HepG2 (cell line): Measurements from ENCODE around the gene JAKMIP2. TPM values are rescaled to one million over a fixed set of nuclear protein-coding genes. Genes with fewer than 3 reads are reported as not detected.

ENCODE experiments used
- ATAC-seq: fragments of 200-7000 bp; cut with Tn5 transposase; 3 replicates; pipeline ENCODE4 v1.9.1; 2020; ENCODE audit warnings: mild to moderate bottlenecking, moderate library complexity
- BruUV-seq: library from RNA; stranded (reverse); fragments of 400-500 nt; replicated peaks from 2 replicates; lab custom pipeline; 2021; lab: Mats Ljungman, UMichigan
- CTCF ChIA-PET: fragments of 300-600 bp; formaldehyde crosslinking; extraction: SDS; loops from one replicate; lab custom pipeline; 2021; ENCODE audit warnings: low total read pairs, inconsistent platforms, low intra/inter-chr PET ratio; lab: Yijun Ruan, JAX
- POLR2A ChIA-PET: fragments of 350-600 bp; sonication (Branson Sonifier 250); formaldehyde crosslinking; loops from one replicate; lab custom pipeline; 2020; ENCODE audit warnings: antibody characterized with exemption, inconsistent platforms; lab: Yijun Ruan, JAX
- DNase-seq: peaks from one replicate; pipeline ENCODE4 v3.0.0-alpha.2; 2015; ENCODE audit warnings: low spot score
- FAIRE-seq: peaks from 3 replicates; lab custom pipeline; 2011; peaks lifted over from hg19 to GRCh38; lab: Jason Lieb, UNC
- H2AFZ ChIP-seq: one replicate; pipeline ENCODE4 v1.6.1; 2011; ENCODE audit warnings: low read length, inconsistent platforms
- H3K27ac ChIP-seq: fragments of 300-600 bp; 3 replicates; pipeline ENCODE4 v1.8.0; 2011; ENCODE audit warnings: mixed run types, mild to moderate bottlenecking, mixed read lengths, low read length, inconsistent platforms; ENCODE audit not compliant: insufficient read depth; ENCODE audit errors: extremely low read length
- H3K27me3 ChIP-seq, 2 experiments: fragments of 200-600 bp in 1 of 2; 2 replicates in 1 of 2; 3 replicates in 1 of 2; pipeline versions ENCODE4 v1.6.0 to v1.8.0; 2011; ENCODE audit warnings: low read length in 2 of 2, mild to moderate bottlenecking in 2 of 2, moderate library complexity in 2 of 2, inconsistent platforms in 1 of 2; ENCODE audit not compliant: insufficient read depth in 2 of 2, control insufficient read depth in 1 of 2
- H3K36me3 ChIP-seq, 2 experiments: fragments of 200-600 bp in 1 of 2; replicated peaks in 1 of 2; 2 replicates in 1 of 2; 3 replicates in 1 of 2; pipeline versions ENCODE4 v1.5.1 to v1.8.0; 2011; ENCODE audit warnings: low read length in 2 of 2, inconsistent platforms in 1 of 2; ENCODE audit not compliant: insufficient read depth in 2 of 2, control insufficient read depth in 1 of 2
- H3K4me1 ChIP-seq: 2 replicates; pipeline ENCODE4 v1.5.1; 2012; ENCODE audit warnings: low read length, inconsistent platforms; ENCODE audit not compliant: insufficient read depth
- H3K4me2 ChIP-seq: 2 replicates; pipeline ENCODE4 v1.6.0; 2011; ENCODE audit warnings: low read depth, low read length, inconsistent platforms
- H3K4me3 ChIP-seq, 3 experiments: fragments of 200-600 bp in 1 of 3; sonication (generic), shearing (Covaris generic) in 1 of 3; replicated peaks in 1 of 3; 2 replicates each; pipeline ENCODE4 v1.5.1; 2011 to 2016; ENCODE audit warnings: low read length in 3 of 3, inconsistent platforms in 2 of 3, low read depth in 2 of 3, mild to moderate bottlenecking in 2 of 3, control low read depth in 1 of 3, mixed read lengths in 1 of 3; ENCODE audit not compliant: insufficient read depth in 1 of 3
- H3K79me2 ChIP-seq: one replicate; pipeline ENCODE4 v1.6.1; 2011; ENCODE audit warnings: low read length, inconsistent platforms; ENCODE audit not compliant: insufficient read depth
- H3K9ac ChIP-seq: 2 replicates; pipeline ENCODE4 v1.6.0; 2011; ENCODE audit warnings: mild to moderate bottlenecking, low read depth, low read length, inconsistent platforms; ENCODE audit not compliant: insufficient read depth
- H3K9me3 ChIP-seq: 2 replicates; pipeline ENCODE4 v1.5.1; 2012; ENCODE audit warnings: mild to moderate bottlenecking, low read length
- H4K20me1 ChIP-seq: 2 replicates; pipeline ENCODE4 v1.6.0; 2011; ENCODE audit warnings: inconsistent platforms, mild to moderate bottlenecking, low read length, moderate library complexity; ENCODE audit not compliant: insufficient read depth
- CENPT ChIP-seq: sonication (generic); formaldehyde crosslinking; IDR thresholded peaks from 2 replicates; pipeline ENCODE4 v1.8.0; 2022; ENCODE audit warnings: low read depth, mild to moderate bottlenecking, moderate library complexity, missing genetic modification reagents
- KDM5A ChIP-seq: fragments of 200-600 bp; sonication (generic); IDR thresholded peaks from 2 replicates; pipeline ENCODE4 v1.7.0; 2018; ENCODE audit warnings: antibody characterized with exemption, mild to moderate bottlenecking, low read length, borderline replicate concordance
- NONO ChIP-seq, 2 experiments: fragments of 450-650 bp in 1 of 2; sonication (generic) in 1 of 2; formaldehyde crosslinking in 1 of 2; IDR thresholded peaks in 1 of 2; conservative IDR thresholded peaks in 1 of 2; 2 replicates each; pipeline versions ENCODE4 v1.6.1 to v1.8.0; 2017 to 2022; ENCODE audit warnings: mild to moderate bottlenecking in 1 of 2, missing genetic modification reagents in 1 of 2, moderate library complexity in 1 of 2
- SATB2 ChIP-seq: sonication (generic); formaldehyde crosslinking; IDR thresholded peaks from 2 replicates; pipeline ENCODE4 v1.5.0; 2020; ENCODE audit warnings: missing genetic modification reagents
- SOX13 ChIP-seq, 3 experiments: fragments of 450-650 bp in 1 of 3; sonication (generic) in 1 of 3; formaldehyde crosslinking in 1 of 3; IDR thresholded peaks in 2 of 3; conservative IDR thresholded peaks in 1 of 3; 2 replicates each; pipeline versions ENCODE4 v1.5.0 to v1.6.1; 2016 to 2020; ENCODE audit warnings: antibody characterized with exemption in 1 of 3, mild to moderate bottlenecking in 1 of 3, missing compliant biosample characterization in 1 of 3, missing genetic modification reagents in 1 of 3, moderate library complexity in 1 of 3
- ZNF224 ChIP-seq: sonication (generic); formaldehyde crosslinking; IDR thresholded peaks from 2 replicates; pipeline ENCODE4 v1.5.0; 2020; ENCODE audit warnings: mild to moderate bottlenecking, missing genetic modification reagents
- ZNF225 ChIP-seq: sonication (generic); formaldehyde crosslinking; IDR thresholded peaks from 2 replicates; pipeline ENCODE4 v1.4.0; 2020; ENCODE audit warnings: mild to moderate bottlenecking, missing genetic modification reagents
- ZNF264 ChIP-seq: sonication (generic); formaldehyde crosslinking; IDR thresholded peaks from 2 replicates; pipeline ENCODE4 v1.4.0; 2020; ENCODE audit warnings: missing genetic modification reagents
- ZNF772 ChIP-seq: sonication (generic); formaldehyde crosslinking; IDR thresholded peaks from 2 replicates; pipeline ENCODE4 v1.5.0; 2020; ENCODE audit warnings: mild to moderate bottlenecking, missing genetic modification reagents
- WGBS: methylation state at CpG from one replicate; pipeline ENCODE4 v1.1.6; 2017; ENCODE audit warnings: low lambda C conversion rate; 5-methylcytosine and 5-hydroxymethylcytosine counted together
- in situ Hi-C: cut with HindIII; loops from 2 replicates; pipeline ENCODE4 v1.10.0; 2017; ENCODE audit warnings: low pct_unique_long_range_greater_than_20kb; ENCODE audit not compliant: extremely low pct_ligation_motif_present
- intact Hi-C: fragments of 100-400 bp; cut with micrococcal nuclease; formaldehyde crosslinking; loops from one replicate; pipeline ENCODE4 v1.10.0; 2022; ENCODE audit not compliant: unreplicated experiment
- polyA plus RNA-seq, 8 experiments: library from polyadenylated mRNA; depleted of rRNA in 3 of 8; stranded (reverse) in 7 of 8; unstranded in 1 of 8; fragments of >200 nt; fragmentation: Illumina TruSeq in 4 of 8; extraction: Trizol in 4 of 8; gene quantifications; 2 replicates each; pipeline versions ENCODE4 v1.2.1 to v1.2.3, GENCODE V29; 2011 to 2016; ENCODE audit warnings: low read depth in 4 of 8, missing spikeins in 1 of 8, mixed read lengths in 1 of 8; ENCODE audit not compliant: insufficient read depth in 1 of 8
- total RNA-seq, 5 experiments: library from RNA; depleted of rRNA; stranded (reverse); fragments of >200 nt; fragmentation: Illumina TruSeq; extraction: Trizol; gene quantifications; 2 replicates each; pipeline ENCODE4 v1.2.3, GENCODE V29; 2016; ENCODE audit warnings: low read depth in 1 of 5

Gene JAKMIP2
- total and polyA plus RNA-seq, 2 of the 13 experiments (the other 11 are each of a cell fraction or from before 2014, with no cell fraction given) = 0.04 to 2.1 TPM

DNA sequence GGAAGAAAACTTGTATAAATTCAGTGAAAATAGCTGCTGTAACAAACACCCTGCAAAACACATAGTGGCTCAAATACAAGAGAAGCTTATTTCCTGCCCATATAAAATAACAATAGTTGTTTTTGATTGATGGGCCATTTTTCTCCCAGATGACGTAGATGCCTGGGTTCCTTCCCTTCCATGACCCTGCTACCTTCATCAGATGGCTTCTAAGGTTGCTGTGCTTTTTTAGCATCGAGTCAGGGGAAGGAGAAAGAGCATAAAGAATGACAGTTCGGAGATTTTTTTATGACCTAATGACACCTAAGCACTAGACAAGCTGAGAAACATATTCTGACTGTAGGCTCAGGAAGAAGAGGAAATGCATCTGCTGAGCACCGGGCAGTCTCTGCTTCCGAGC, 238.0 kb downstream of the JAKMIP2 start:
- Histone ChIP-seq H3K36me3 (no peaks in the 10 kb centered on the region), H3K27ac (no peak overlapping the region), H3K79me2 (no peaks in the 10 kb centered on the region), H4K20me1 (no peaks in the 10 kb centered on the region), H3K4me2 (no peak overlapping the region), H3K4me1 (no peaks in the 10 kb centered on the region), H2AFZ (no peak overlapping the region), H3K9me3 (no peaks in the 10 kb centered on the region), H3K9ac (no peak overlapping the region), H3K4me3 (no peak overlapping the region), H3K27me3 (no peaks in the 10 kb centered on the region)
- no peak for ATAC-seq
- intact Hi-C loops (no loop called here), in situ Hi-C loops (no loop called here)
- no peak for DNase-seq
- 14% methylated on average over 5 of the region's 5 CpGs for WGBS
- ChIA-PET POLR2A (no interaction called here), CTCF (no interaction called here)
- no TSS peak for BruUV-seq
- no peak for FAIRE-seq
- TF ChIP-seq ZNF772 (CRISPR knock-in tag) = no peak
- no peak for TF ChIP-seq SOX13 (IDR thresholded peaks at IDR 0.05)
- no peak for TF ChIP-seq SOX13 (CRISPR knock-in tag; conservative IDR thresholded peaks at IDR 0.05 in 1 of 2, IDR thresholded peaks at IDR 0.05 in 1 of 2)
- no peak for TF ChIP-seq ZNF264 (CRISPR knock-in tag)
- no peak for TF ChIP-seq NONO (IDR thresholded peaks at IDR 0.05)
- TF ChIP-seq NONO (CRISPR knock-in tag; conservative IDR thresholded peaks at IDR 0.05) = no peak
- TF ChIP-seq CENPT (CRISPR knock-in tag) = no peak
- TF ChIP-seq KDM5A = no peak
- no peak for TF ChIP-seq SATB2 (CRISPR knock-in tag)

DNA sequence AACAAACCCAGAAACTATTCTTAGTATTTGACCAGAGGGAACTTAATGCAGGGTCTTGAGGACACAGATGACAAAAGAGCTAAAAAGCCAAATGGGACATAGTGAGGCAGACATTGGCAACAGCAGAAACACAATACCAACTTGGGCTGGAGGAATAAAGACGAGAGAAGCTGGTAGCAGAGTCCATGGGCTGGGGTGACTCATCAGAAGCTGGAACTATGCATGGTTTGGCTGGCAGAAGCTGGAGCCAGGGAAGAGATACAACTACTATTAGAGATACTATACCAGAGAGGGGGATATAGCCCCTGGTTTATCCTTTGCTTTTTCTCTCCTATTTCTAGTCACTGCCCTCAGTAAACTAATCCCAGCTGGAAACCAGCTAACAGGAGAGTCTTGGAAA, 243.5 kb downstream of the JAKMIP2 start:
- TF ChIP-seq ZNF224 (CRISPR knock-in tag) (no peak), ZNF225 (CRISPR knock-in tag) (no peak)
- TF ChIP-seq, all 625 proteins: peak for 0
- H2AFZ ChIP-seq = no peak overlapping the region
- H3K9ac ChIP-seq = no peak overlapping the region
- intact Hi-C loops = no loop called here
- no peaks in the 10 kb centered on the region for H3K4me1 ChIP-seq
- H3K79me2 ChIP-seq = no peaks in the 10 kb centered on the region
- in situ Hi-C loops = no loop called here
- ATAC-seq (no peak), DNase-seq (no peak), FAIRE-seq (no peak)
- no peaks in the 10 kb centered on the region for H3K36me3 ChIP-seq
- H3K27me3 ChIP-seq = no peaks in the 10 kb centered on the region
- BruUV-seq = no TSS peak
- no peaks in the 10 kb centered on the region for H3K9me3 ChIP-seq
- WGBS = 0% methylated on average over 1 of the region's 1 CpG
- H4K20me1 ChIP-seq = no peaks in the 10 kb centered on the region
- H3K4me2 ChIP-seq = no peak overlapping the region
- ChIA-PET CTCF (no interaction called here), POLR2A (no interaction called here)
- no peak overlapping the region for H3K4me3 ChIP-seq
- no peak overlapping the region for H3K27ac ChIP-seq
